Stimulated activated CD4-positive, alpha-beta T cell treated with anti-CD3 and anti-CD28 coated beads, Interleukin-4, amount 100 ng/mL, for 48 hours (primary cell): ENCODE data around the gene RBBP5.
A peak's percentile ranks its signal among the peaks of the same experiment; 100 is the strongest.
"Not testable (repeated sequence)": the region's sequence is repeated elsewhere in the genome, so short reads cannot be mapped to it uniquely, and the experiment has no call there.

Experiments used
- DNase-seq, 2 donors: peaks; one replicate each; pipeline ENCODE4 v3.0.0-alpha.2; 2020; ENCODE audit warnings: low read depth in 2 of 2

Gene RBBP5

GRCh38 chr1:205121660-205122488 is at the start of gene RBBP5:
TSS of gene RBBP5 (minus strand) at chr1:205121978. CDS start at chr1:205121873, 105 bp downstream.
- peak; percentile 91 to 93 for DNase-seq

- DNase-seq = no peak
Observed at GRCh38 chr1:205171369-205171768, 49.6 kb upstream of the RBBP5 start.

GRCh38 chr1:205170532-205171269 is 48.9 kb upstream of the RBBP5 start:
- DNase-seq = no peak

- DNase-seq = no peak
Observed at GRCh38 chr1:205169248-205169647, 47.5 kb upstream of the RBBP5 start.

GRCh38 chr1:205168291-205168690 is 46.5 kb upstream of the RBBP5 start:
- no peak for DNase-seq

GRCh38 chr1:205162301-205162700 is 40.5 kb upstream of the RBBP5 start:
- no peak for DNase-seq

GRCh38 chr1:205161076-205161475 is 39.3 kb upstream of the RBBP5 start:
- no peak for DNase-seq

GRCh38 chr1:205158048-205158616 is 36.4 kb upstream of the RBBP5 start:
- no peak for DNase-seq

GRCh38 chr1:205155665-205156377 is 34.0 kb upstream of the RBBP5 start:
- DNase-seq = not testable (repeated sequence)

GRCh38 chr1:205152505-205152904 is 30.7 kb upstream of the RBBP5 start:
- no peak for DNase-seq

GRCh38 chr1:205150651-205151428 is 29.1 kb upstream of the RBBP5 start:
- DNase-seq = no peak

GRCh38 chr1:205147191-205147835 is 25.5 kb upstream of the RBBP5 start:
- DNase-seq = no peak

GRCh38 chr1:205144751-205145150 is 23.0 kb upstream of the RBBP5 start:
- DNase-seq = no peak

- no peak for DNase-seq
Observed at GRCh38 chr1:205144046-205144720, 22.4 kb upstream of the RBBP5 start.

- no peak for DNase-seq
Observed at GRCh38 chr1:205142102-205142469, 20.3 kb upstream of the RBBP5 start.

GRCh38 chr1:205141236-205142101 is 19.7 kb upstream of the RBBP5 start:
- DNase-seq = peak; percentile 66 to 68

- DNase-seq = no peak
Observed at GRCh38 chr1:205140113-205140512, 18.3 kb upstream of the RBBP5 start.

- no peak for DNase-seq
Observed at GRCh38 chr1:205137901-205138300, 16.1 kb upstream of the RBBP5 start.

- no peak for DNase-seq
Observed at GRCh38 chr1:205133287-205133686, 11.5 kb upstream of the RBBP5 start.
